Stomach (tissue), 9 donors: Measurements from ENCODE around the gene GTPBP8. TPM values are rescaled to one million over a fixed set of nuclear protein-coding genes. Genes with fewer than 3 reads are reported as not detected.

Experiments
- DNase-seq, 2 donors: peaks; one replicate each; pipeline versions ENCODE4 v3.0.0 to v3.0.0-alpha.2; 2013 to 2019
- H3K27ac ChIP-seq, 5 donors: fragments of 200-600 bp in 4 of 5; sonication (generic) in 4 of 5; one replicate each; pipeline ENCODE4 v1.5.1; 2013 to 2019; ENCODE audit warnings: mild to moderate bottlenecking in 1 of 5, moderate library complexity in 1 of 5
- H3K27me3 ChIP-seq, 3 donors: fragments of 200-600 bp; sonication (generic); one replicate each; pipeline ENCODE4 v1.5.1; 2017 to 2019; ENCODE audit warnings: mixed run types in 1 of 3
- H3K36me3 ChIP-seq, 4 donors: fragments of 200-600 bp; sonication (generic); 1 replicate in 3 of 4; 2 replicates in 1 of 4; pipeline ENCODE4 v1.5.1; 2016 to 2019
- H3K4me1 ChIP-seq, 4 donors: fragments of 200-600 bp; sonication (generic); one replicate each; pipeline ENCODE4 v1.5.1; 2016 to 2019
- H3K4me3 ChIP-seq, 4 donors: fragments of 200-600 bp; sonication (generic) in 3 of 4; one replicate each; pipeline ENCODE4 v1.5.1; 2016 to 2019; ENCODE audit warnings: mild to moderate bottlenecking in 1 of 4
- H3K9me3 ChIP-seq, 4 donors: fragments of 200-600 bp; sonication (generic); one replicate each; pipeline ENCODE4 v1.5.1; 2016 to 2019
- CTCF ChIP-seq, 7 experiments: fragments of 450-650 bp in 4 of 7; fragments of 200-600 bp in 3 of 7; sonication (generic) in 3 of 7; IDR thresholded peaks; one replicate each; pipeline ENCODE4 v1.5.1; 2016 to 2019; ENCODE audit warnings: antibody characterized with exemption in 7 of 7, control low read depth in 2 of 7, mild to moderate bottlenecking in 1 of 7
- EP300 ChIP-seq: sonication (generic); formaldehyde crosslinking; IDR thresholded peaks from one replicate; pipeline ENCODE4 v1.6.1; 2017; ENCODE audit warnings: antibody characterized with exemption
- POLR2A ChIP-seq, 4 donors: fragments of 450-650 bp; IDR thresholded peaks; one replicate each; pipeline ENCODE4 v1.6.1; 2016; ENCODE audit warnings: antibody characterized with exemption in 4 of 4, control low read depth in 2 of 4, mild to moderate bottlenecking in 1 of 4, moderate library complexity in 1 of 4
- POLR2AphosphoS5 ChIP-seq, 3 donors: sonication (generic); formaldehyde crosslinking; IDR thresholded peaks; one replicate each; pipeline ENCODE4 v1.6.1; 2016; ENCODE audit warnings: antibody characterized with exemption in 3 of 3
- WGBS, 5 donors: extraction: QIAGEN DNeasy Blood & Tissue Kit in 3 of 5; methylation state at CpG; one replicate each; pipeline versions ENCODE4 v1.1.5 to v1.1.7; 2013 to 2018; 5-methylcytosine and 5-hydroxymethylcytosine counted together
- intact Hi-C: fragments of 100-400 bp; cut with DNase I; formaldehyde crosslinking; loops from one replicate; pipeline ENCODE4 v1.15.1; 2023; ENCODE audit warnings: low total_unique reads
- polyA plus RNA-seq, 3 donors: library from polyadenylated mRNA; stranded (reverse); fragments of 200-250 nt; gene quantifications; one replicate each; pipeline ENCODE4 v1.2.3, GENCODE V29; 2013
- total RNA-seq, 5 donors: library from RNA; depleted of rRNA; stranded (reverse); fragments of >200 nt; gene quantifications; one replicate each; pipeline versions ENCODE4 v1.1.0 to v1.2.3, GENCODE V29; 2014 to 2016
- donor health status: healthy with polysubstance abuse.
- donor health status: Bipolar disorder and iron deficiency.
- donor health status: healthy.

Gene GTPBP8
- total and polyA plus RNA-seq, 8 donors: 7.5 to 19.8 (median 12.6) TPM; not detected in 1

DNA sequence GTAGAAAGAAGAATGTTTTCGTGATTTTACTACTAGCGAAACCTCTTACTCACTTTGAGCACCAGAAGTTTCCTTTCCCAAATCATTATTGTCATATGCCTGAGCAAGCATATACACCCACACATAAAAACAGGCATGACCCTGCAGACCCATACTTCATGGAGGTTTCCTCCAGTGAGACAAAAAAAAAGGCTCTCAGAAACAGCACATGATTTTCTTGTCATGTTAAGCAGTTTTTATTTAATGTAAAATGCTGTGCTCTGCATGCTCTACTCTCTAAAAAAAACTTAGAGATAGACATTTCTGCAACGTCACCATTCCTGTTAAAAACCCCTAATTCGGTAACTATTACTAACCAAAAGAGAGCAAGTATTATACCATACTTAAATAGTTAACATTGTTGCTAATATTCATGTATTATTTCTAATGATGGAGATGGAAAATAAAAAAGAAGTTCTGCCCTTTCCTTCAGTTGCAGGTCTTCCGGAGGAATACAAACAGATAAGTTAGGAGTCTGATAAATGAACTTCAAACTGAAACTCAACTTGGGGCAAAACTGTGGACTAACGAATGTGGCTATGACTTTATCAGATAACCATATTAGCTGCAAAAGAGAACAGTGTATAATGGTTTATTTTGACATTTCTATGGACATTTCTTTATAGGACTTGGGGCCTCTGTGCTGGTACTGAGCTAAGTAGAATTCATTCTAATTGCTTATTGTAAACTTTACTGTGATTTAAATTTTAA, 31.8 kb upstream of the GTPBP8 start:
- H3K36me3 ChIP-seq: no peaks in the 10 kb centered on the region
- intact Hi-C loops: no loop called here
- H3K9me3 ChIP-seq: peaks cover 0 to 21% (median 5%) of the 10 kb centered on the region in 4 donors
- peaks cover 0 to 4% (median 0%) of the 10 kb centered on the region in 3 donors for H3K27me3 ChIP-seq
- no peak for DNase-seq
- TF ChIP-seq POLR2AphosphoS5 (IDR thresholded peaks at IDR 0.05) (no peak), POLR2A (IDR thresholded peaks at IDR 0.05) (no peak), CTCF (IDR thresholded peaks at IDR 0.05) (no peak), EP300 (no peak)
- H3K4me3 ChIP-seq: no peak overlapping the region
- 45 to 55% (median 47%) methylated on average over 6 of the region's 6 CpGs for WGBS, 5 donors
- no peak overlapping the region for H3K27ac ChIP-seq
- no peaks in the 10 kb centered on the region for H3K4me1 ChIP-seq

DNA sequence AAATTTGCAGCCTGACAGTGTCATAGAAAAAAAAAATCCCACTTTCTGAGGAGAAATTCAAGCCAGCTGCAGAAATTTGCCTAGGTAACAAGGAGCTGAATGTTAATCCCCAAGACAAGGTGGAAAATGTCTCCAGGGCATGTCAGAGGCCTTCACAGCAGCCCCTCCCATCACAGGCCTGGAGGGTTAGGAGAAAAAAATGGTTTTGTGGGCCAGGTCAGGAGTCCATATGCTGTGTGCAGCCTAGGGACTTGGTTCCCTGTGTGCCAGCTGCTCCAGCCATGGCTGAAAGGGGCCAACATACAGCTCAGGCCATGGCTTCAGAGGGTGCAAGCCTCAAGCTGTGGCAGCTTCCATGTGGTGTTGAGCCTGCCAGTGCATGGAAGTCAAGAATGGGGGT, 27.1 kb upstream of the GTPBP8 start:
- TF ChIP-seq POLR2AphosphoS5 (IDR thresholded peaks at IDR 0.05) (no peak), POLR2A (IDR thresholded peaks at IDR 0.05) (no peak), EP300 (no peak), CTCF (IDR thresholded peaks at IDR 0.05) (no peak)
- H3K27ac ChIP-seq: no peak overlapping the region
- H3K9me3 ChIP-seq: peaks cover 0 to 17% (median 10%) of the 10 kb centered on the region in 4 donors
- no peak for DNase-seq
- H3K4me3 ChIP-seq: no peak overlapping the region
- intact Hi-C loops: no loop called here
- H3K4me1 ChIP-seq: no peaks in the 10 kb centered on the region
- H3K36me3 ChIP-seq: no peaks in the 10 kb centered on the region
- peaks cover 0 to 4% (median 0%) of the 10 kb centered on the region in 3 donors for H3K27me3 ChIP-seq

GRCh38 chr3:112965656-112966055, 25.1 kb upstream of the GTPBP8 start:
- H3K9me3 ChIP-seq: peaks cover 0 to 17% (median 10%) of the 10 kb centered on the region in 4 donors
- no peak overlapping the region for H3K27ac ChIP-seq
- 84 to 91% (median 88%) methylated on average over 6 of the region's 6 CpGs for WGBS, 5 donors
- H3K4me1 ChIP-seq: no peaks in the 10 kb centered on the region
- H3K36me3 ChIP-seq: no peaks in the 10 kb centered on the region
- DNase-seq: no peak
- no peak for TF ChIP-seq POLR2AphosphoS5 (IDR thresholded peaks at IDR 0.05)
- no peak for TF ChIP-seq CTCF (IDR thresholded peaks at IDR 0.05)
- no peak for TF ChIP-seq POLR2A (IDR thresholded peaks at IDR 0.05)
- TF ChIP-seq EP300: no peak
- peaks cover 0 to 4% (median 0%) of the 10 kb centered on the region in 3 donors for H3K27me3 ChIP-seq
- intact Hi-C loops: no loop called here
- no peak overlapping the region for H3K4me3 ChIP-seq

- intact Hi-C loops: no loop called here
- Histone ChIP-seq H3K4me3 (no peak overlapping the region), H3K27me3 (peaks cover 0 to 4% (median 0%) of the 10 kb centered on the region in 3 donors), H3K36me3 (no peaks in the 10 kb centered on the region), H3K4me1 (no peaks in the 10 kb centered on the region), H3K27ac (no peak overlapping the region), H3K9me3 (peaks cover 0 to 17% (median 10%) of the 10 kb centered on the region in 4 donors)
- TF ChIP-seq EP300 (no peak), POLR2AphosphoS5 (IDR thresholded peaks at IDR 0.05) (no peak), CTCF (IDR thresholded peaks at IDR 0.05) (no peak), POLR2A (IDR thresholded peaks at IDR 0.05) (no peak)
- DNase-seq: no peak
- 40 to 65% (median 51%) methylated on average over 2 of the region's 2 CpGs for WGBS, 5 donors
Measured at GRCh38 chr3:112966633-112967032, 24.2 kb upstream of the GTPBP8 start.
